Ishikawa (cell line): ENCODE results near the gene CBLB.

Source experiments
- CEBPB ChIP-seq: IDR thresholded peaks from 2 replicates; pipeline ENCODE4 v1.6.1; 2012
- CREB1 ChIP-seq: IDR thresholded peaks from 2 replicates; pipeline ENCODE4 v1.6.1; 2012; ENCODE audit warnings: low read depth
- EGR1 ChIP-seq: IDR thresholded peaks from 2 replicates; pipeline ENCODE4 v1.6.1; 2012
- EP300 ChIP-seq: IDR thresholded peaks from 2 replicates; pipeline ENCODE4 v1.6.1; 2012; ENCODE audit warnings: borderline replicate concordance
- FOXM1 ChIP-seq: IDR thresholded peaks from 2 replicates; pipeline ENCODE4 v1.6.1; 2012; ENCODE audit warnings: low read depth, borderline replicate concordance
- NFIC ChIP-seq: IDR thresholded peaks from 2 replicates; pipeline ENCODE4 v1.6.1; 2012
- RAD21 ChIP-seq: IDR thresholded peaks from 2 replicates; pipeline ENCODE4 v1.6.1; 2012; ENCODE audit warnings: low read depth
- TAF1 ChIP-seq: IDR thresholded peaks from 2 replicates; pipeline ENCODE4 v1.6.1; 2012; ENCODE audit warnings: low read depth, mild to moderate bottlenecking
- TCF12 ChIP-seq: IDR thresholded peaks from 2 replicates; pipeline ENCODE4 v1.6.1; 2012; ENCODE audit warnings: low read depth
- TEAD4 ChIP-seq: IDR thresholded peaks from 2 replicates; pipeline ENCODE4 v1.6.1; 2012
- YY1 ChIP-seq: IDR thresholded peaks from 2 replicates; pipeline ENCODE4 v1.6.1; 2012; ENCODE audit warnings: low read depth
- ZBTB7A ChIP-seq: IDR thresholded peaks from 2 replicates; pipeline ENCODE4 v1.6.1; 2012; ENCODE audit warnings: low read depth
- TF ChIP-seq, protein P1 (sequence below): IDR thresholded peaks from 2 replicates; pipeline ENCODE4 v1.6.1; 2012
- TF ChIP-seq, protein P2 (sequence below): IDR thresholded peaks from 2 replicates; pipeline ENCODE4 v1.6.1; 2012; ENCODE audit warnings: low read depth, mild to moderate bottlenecking
- TF ChIP-seq, protein P3 (sequence below): IDR thresholded peaks from 2 replicates; pipeline ENCODE4 v1.6.1; 2012

The CBLB gene

DNA sequence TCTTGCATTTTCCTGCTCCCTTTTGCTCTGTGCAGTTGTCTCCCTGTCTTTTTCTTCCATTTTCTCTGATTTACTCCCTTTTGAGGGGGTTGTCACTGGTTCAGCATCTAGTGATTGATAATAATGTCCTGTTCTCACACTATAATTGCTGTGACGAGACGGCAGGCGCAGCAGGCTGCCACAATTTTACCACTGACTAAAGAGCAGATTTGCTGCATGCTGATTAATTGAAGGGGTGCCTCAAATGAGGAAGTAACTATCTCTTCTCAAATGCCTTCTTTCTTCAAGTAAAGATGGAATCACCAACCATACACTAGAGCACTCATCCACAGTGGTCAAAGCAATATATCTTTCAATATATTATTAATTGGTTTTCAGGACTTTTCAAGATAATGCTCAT lies 219.3 kb downstream of the CBLB start:
- TF ChIP-seq NFIC (no peak), RAD21 (no peak), TAF1 (no peak), CREB1 (no peak), YY1 (no peak), EGR1 (no peak), FOXM1 (no peak), TCF12 (no peak), EP300 (no peak), CEBPB (no peak), TEAD4 (no peak), ZBTB7A (no peak)
- TF ChIP-seq, protein P1, sequence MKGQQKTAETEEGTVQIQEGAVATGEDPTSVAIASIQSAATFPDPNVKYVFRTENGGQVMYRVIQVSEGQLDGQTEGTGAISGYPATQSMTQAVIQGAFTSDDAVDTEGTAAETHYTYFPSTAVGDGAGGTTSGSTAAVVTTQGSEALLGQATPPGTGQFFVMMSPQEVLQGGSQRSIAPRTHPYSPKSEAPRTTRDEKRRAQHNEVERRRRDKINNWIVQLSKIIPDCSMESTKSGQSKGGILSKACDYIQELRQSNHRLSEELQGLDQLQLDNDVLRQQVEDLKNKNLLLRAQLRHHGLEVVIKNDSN: no peak
- TF ChIP-seq, protein P2, sequence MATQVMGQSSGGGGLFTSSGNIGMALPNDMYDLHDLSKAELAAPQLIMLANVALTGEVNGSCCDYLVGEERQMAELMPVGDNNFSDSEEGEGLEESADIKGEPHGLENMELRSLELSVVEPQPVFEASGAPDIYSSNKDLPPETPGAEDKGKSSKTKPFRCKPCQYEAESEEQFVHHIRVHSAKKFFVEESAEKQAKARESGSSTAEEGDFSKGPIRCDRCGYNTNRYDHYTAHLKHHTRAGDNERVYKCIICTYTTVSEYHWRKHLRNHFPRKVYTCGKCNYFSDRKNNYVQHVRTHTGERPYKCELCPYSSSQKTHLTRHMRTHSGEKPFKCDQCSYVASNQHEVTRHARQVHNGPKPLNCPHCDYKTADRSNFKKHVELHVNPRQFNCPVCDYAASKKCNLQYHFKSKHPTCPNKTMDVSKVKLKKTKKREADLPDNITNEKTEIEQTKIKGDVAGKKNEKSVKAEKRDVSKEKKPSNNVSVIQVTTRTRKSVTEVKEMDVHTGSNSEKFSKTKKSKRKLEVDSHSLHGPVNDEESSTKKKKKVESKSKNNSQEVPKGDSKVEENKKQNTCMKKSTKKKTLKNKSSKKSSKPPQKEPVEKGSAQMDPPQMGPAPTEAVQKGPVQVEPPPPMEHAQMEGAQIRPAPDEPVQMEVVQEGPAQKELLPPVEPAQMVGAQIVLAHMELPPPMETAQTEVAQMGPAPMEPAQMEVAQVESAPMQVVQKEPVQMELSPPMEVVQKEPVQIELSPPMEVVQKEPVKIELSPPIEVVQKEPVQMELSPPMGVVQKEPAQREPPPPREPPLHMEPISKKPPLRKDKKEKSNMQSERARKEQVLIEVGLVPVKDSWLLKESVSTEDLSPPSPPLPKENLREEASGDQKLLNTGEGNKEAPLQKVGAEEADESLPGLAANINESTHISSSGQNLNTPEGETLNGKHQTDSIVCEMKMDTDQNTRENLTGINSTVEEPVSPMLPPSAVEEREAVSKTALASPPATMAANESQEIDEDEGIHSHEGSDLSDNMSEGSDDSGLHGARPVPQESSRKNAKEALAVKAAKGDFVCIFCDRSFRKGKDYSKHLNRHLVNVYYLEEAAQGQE: no peak
- TF ChIP-seq, protein P3, sequence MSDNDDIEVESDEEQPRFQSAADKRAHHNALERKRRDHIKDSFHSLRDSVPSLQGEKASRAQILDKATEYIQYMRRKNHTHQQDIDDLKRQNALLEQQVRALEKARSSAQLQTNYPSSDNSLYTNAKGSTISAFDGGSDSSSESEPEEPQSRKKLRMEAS: no peak

DNA sequence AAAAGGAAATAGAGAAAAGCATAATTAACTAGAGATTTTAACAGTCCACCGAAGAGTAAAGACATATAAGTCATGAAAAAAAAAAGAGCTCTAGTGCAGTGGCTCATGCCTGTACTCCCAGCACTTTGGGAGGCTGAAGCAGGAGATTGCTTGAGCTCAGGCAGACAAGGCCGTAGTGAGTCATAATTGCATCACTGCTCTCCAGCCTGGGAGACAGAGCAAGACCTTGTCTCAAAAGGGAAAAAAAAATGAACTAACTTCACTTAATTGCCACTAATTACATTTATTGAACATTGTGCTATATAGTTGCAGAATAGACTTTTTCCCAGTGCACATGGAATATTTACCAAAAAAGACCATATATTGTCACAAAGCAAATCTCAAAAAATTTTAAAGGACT lies 221.8 kb downstream of the CBLB start:
- TF ChIP-seq CEBPB: peak; percentile 76
- TF ChIP-seq, protein P1: no peak

DNA sequence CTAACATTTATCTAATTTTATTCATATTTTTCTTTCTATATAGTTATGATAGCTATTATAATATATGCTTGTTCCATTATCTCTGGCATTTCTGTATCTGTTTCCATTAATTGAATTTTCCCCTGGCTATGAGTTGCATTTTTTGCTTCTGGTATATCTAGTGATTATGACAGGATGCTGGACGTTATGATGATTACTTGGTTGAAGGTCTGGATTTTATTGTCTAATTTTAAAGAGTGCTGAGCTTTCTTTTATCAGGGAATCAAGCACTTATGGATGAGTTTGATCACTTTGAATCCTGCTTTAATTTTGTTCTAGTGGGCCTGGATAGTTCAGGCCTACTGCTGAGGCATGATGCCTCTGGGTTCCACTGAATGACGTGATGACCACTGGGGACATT lies 229.7 kb downstream of the CBLB start:
- TF ChIP-seq EP300: no peak
- no peak for TF ChIP-seq CEBPB

DNA sequence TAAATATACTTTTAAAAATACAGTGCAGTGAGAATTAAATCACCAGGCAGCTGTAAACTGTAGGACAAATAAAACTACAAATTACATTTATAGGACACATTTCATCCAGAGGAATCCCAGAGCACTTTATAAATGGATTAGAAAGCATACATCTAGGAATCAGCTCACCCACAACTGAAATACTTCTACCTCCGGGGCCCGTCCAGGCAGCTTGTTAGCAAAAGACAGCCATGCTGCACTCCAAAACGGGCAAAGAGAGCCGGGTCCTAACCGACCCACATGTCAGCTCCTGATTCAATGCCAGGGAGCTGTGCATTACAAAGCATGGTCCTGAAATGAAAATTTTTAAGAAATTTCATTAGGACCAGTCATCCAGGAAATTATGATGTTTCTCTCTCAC lies 234.1 kb downstream of the CBLB start:
- TF ChIP-seq CREB1: no peak
- TF ChIP-seq TCF12: no peak
- TF ChIP-seq TAF1: no peak
- TF ChIP-seq, protein P3: no peak
- TF ChIP-seq EGR1: no peak
- TF ChIP-seq, protein P1: no peak
- TF ChIP-seq, protein P2: no peak
- no peak for TF ChIP-seq ZBTB7A
- no peak for TF ChIP-seq YY1
- no peak for TF ChIP-seq TEAD4
- TF ChIP-seq FOXM1: no peak
- TF ChIP-seq RAD21: no peak
- no peak for TF ChIP-seq EP300

DNA sequence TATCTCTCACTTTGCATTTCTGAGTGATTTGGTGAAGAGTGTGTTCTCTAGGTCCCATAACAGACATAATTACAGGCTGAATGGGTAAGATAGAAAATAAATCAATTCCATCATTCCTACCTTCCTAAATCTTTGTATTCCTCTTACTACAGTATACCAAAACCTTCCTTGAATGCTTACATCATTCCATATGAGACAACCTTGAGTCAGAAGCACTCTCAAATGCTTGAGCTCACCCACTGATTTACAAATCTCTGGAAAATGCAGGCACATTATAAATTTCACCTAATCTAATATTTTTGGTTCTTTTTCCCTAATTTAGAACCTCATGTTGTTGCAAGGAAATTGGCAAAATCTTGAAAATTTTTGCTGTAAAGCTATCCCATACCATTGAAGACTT lies 239.1 kb downstream of the CBLB start:
- TF ChIP-seq EGR1: no peak
- TF ChIP-seq TAF1: no peak

DNA sequence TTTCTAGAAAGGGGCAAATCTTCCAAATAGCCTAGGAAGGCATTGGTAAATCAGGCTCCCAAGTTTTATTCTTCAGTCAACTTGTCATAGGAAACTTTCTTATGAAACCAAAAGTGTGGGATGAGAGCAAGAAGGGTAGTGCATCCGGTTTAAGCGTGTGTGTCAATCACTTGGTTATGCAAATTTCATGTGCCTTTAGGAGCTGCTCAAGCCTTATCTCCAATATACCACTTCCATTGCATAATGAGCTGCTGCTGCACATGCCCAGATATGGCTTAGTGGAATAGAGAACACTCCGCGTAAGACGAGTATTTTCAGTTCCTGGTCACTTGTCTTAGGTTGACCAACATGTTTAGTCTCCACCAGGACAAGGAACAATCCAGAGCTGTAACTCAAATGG lies 242.1 kb downstream of the CBLB start:
- TF ChIP-seq, protein P3: no peak
- TF ChIP-seq ZBTB7A: no peak
- TF ChIP-seq EGR1: no peak
- TF ChIP-seq CEBPB: no peak
- no peak for TF ChIP-seq CREB1

DNA sequence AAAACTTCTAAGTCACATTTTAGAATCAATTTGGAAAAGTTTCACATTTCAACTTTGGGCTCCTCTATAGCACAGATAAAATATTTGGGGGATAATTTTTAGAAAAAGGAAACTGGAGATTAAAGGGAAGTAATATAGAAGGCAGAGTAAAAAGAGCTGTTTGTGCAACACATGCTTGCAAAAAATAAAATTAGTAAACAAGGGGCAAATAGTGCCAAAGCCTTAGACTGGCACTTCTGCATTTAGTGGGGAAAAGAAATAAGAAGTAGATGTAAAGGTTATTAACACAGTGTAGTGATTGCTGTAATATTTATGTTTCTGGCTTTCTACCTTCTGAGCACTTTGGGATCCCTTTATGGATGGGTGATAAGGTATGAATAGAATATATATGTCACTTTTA lies 246.6 kb downstream of the CBLB start:
- no peak for TF ChIP-seq RAD21
- no peak for TF ChIP-seq ZBTB7A
- TF ChIP-seq, protein P3: no peak
- no peak for TF ChIP-seq NFIC
- TF ChIP-seq EGR1: no peak
- TF ChIP-seq, protein P1: no peak
- TF ChIP-seq TAF1: no peak
- no peak for TF ChIP-seq CREB1
- TF ChIP-seq EP300: no peak
- TF ChIP-seq TEAD4: no peak
- TF ChIP-seq FOXM1: no peak
- TF ChIP-seq, protein P2: no peak
